K562 (cell line): Measurements from ENCODE around the gene RPL38. TPM values are rescaled to one million over a fixed set of nuclear protein-coding genes. Genes with fewer than 3 reads are reported as not detected.

Experiments used
- CBFA2T3 ChIP-seq: fragments of 450-650 bp; IDR thresholded peaks from 2 replicates; pipeline ENCODE4 v1.6.1; 2017
- DPF2 ChIP-seq: fragments of 450-650 bp; IDR thresholded peaks from 2 replicates; pipeline ENCODE4 v1.6.1; 2016
- HDAC1 ChIP-seq, 2 experiments: fragments of 450-650 bp; IDR thresholded peaks; 2 replicates each; pipeline ENCODE4 v1.6.1; 2016 to 2017; ENCODE audit warnings: inconsistent platforms in 1 of 2, mild to moderate bottlenecking in 1 of 2, moderate library complexity in 1 of 2
- MTA3 ChIP-seq: fragments of 450-650 bp; formaldehyde crosslinking; IDR thresholded peaks from 2 replicates; pipeline ENCODE4 v1.6.1; 2017; ENCODE audit warnings: mild to moderate bottlenecking, borderline replicate concordance
- ZMIZ1 ChIP-seq, 2 experiments: fragments of 150-350 bp in 1 of 2; IDR thresholded peaks; 2 replicates each; pipeline ENCODE4 v1.6.1; 2012 to 2016; ENCODE audit warnings: low read depth in 2 of 2, low read length in 2 of 2, mild to moderate bottlenecking in 1 of 2, moderate library complexity in 1 of 2
- polyA plus RNA-seq, 8 experiments: library from polyadenylated mRNA; depleted of rRNA in 4 of 8; stranded (reverse) in 5 of 8; unstranded in 3 of 8; fragments of >200 nt; fragmentation: Nextera tagmentation in 2 of 8; fragmentation: Illumina TruSeq in 1 of 8; extraction: Ambion mirVana in 2 of 8; extraction: Trizol in 1 of 8; gene quantifications; 2 replicates each; pipeline versions ENCODE4 v1.2.1 to v1.2.3, GENCODE V29; 2011 to 2014; ENCODE audit warnings: inconsistent platforms in 1 of 8, missing spikeins in 1 of 8
- total RNA-seq, 7 experiments: library from RNA; depleted of rRNA in 6 of 7; stranded (reverse); fragments of >200 nt in 6 of 7; fragmentation: Illumina TruSeq in 2 of 7; extraction: Trizol in 2 of 7; gene quantifications; 2 replicates each; pipeline versions ENCODE4 v1.2.1 to v1.2.3, GENCODE V29; 2011 to 2021; ENCODE audit warnings: low replicate concordance in 1 of 7
- TF ChIP-seq, protein P1 (sequence below): fragments of 250-450 bp; sonication (Bioruptor Pico); IDR thresholded peaks from 2 replicates; pipeline ENCODE4 v1.4.0; 2020

RPL38 gene
- total and polyA plus RNA-seq, 9 of the 15 experiments (the other 6 are each of a cell fraction or from before 2014, with no cell fraction given) = 1,224 to 3,864 (median 1,939) TPM

- TF ChIP-seq, protein P1, sequence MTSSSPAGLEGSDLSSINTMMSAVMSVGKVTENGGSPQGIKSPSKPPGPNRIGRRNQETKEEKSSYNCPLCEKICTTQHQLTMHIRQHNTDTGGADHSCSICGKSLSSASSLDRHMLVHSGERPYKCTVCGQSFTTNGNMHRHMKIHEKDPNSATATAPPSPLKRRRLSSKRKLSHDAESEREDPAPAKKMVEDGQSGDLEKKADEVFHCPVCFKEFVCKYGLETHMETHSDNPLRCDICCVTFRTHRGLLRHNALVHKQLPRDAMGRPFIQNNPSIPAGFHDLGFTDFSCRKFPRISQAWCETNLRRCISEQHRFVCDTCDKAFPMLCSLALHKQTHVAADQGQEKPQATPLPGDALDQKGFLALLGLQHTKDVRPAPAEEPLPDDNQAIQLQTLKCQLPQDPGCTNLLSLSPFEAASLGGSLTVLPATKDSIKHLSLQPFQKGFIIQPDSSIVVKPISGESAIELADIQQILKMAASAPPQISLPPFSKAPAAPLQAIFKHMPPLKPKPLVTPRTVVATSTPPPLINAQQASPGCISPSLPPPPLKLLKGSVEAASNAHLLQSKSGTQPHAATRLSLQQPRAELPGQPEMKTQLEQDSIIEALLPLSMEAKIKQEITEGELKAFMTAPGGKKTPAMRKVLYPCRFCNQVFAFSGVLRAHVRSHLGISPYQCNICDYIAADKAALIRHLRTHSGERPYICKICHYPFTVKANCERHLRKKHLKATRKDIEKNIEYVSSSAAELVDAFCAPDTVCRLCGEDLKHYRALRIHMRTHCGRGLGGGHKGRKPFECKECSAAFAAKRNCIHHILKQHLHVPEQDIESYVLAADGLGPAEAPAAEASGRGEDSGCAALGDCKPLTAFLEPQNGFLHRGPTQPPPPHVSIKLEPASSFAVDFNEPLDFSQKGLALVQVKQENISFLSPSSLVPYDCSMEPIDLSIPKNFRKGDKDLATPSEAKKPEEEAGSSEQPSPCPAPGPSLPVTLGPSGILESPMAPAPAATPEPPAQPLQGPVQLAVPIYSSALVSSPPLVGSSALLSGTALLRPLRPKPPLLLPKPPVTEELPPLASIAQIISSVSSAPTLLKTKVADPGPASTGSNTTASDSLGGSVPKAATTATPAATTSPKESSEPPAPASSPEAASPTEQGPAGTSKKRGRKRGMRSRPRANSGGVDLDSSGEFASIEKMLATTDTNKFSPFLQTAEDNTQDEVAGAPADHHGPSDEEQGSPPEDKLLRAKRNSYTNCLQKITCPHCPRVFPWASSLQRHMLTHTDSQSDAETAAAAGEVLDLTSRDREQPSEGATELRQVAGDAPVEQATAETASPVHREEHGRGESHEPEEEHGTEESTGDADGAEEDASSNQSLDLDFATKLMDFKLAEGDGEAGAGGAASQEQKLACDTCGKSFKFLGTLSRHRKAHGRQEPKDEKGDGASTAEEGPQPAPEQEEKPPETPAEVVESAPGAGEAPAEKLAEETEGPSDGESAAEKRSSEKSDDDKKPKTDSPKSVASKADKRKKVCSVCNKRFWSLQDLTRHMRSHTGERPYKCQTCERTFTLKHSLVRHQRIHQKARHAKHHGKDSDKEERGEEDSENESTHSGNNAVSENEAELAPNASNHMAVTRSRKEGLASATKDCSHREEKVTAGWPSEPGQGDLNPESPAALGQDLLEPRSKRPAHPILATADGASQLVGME (CRISPR knock-in tag) = 0 out of 2 replicates have a peak, but pooled peaks have one; percentile 39
- TF ChIP-seq HDAC1 (IDR thresholded peaks at IDR 0.05) (0 out of 4 replicates have a peak, but pooled peaks of 1 of the 2 experiments have one; percentile 11), MTA3 (0 out of 2 replicates have a peak, but pooled peaks have one; percentile 32), ZMIZ1 (IDR thresholded peaks at IDR 0.05; ENCODE audit: low read depth in 2 of 2, low read length in 2 of 2) (no peak), CBFA2T3 (peak; percentile 46; the same call in 1 of the 2 replicates), DPF2 (peak; percentile 24; the same call in 1 of the 2 replicates)
- TF ChIP-seq, all 486 proteins: peak for 16
Measured at GRCh38 chr17:74235040-74235581, 31.6 kb downstream of the RPL38 start (continued).
